Ishikawa (cell line): ENCODE measurements around the gene SEMA6B.

Experiments used
- MAX ChIP-seq: IDR thresholded peaks from 2 replicates; pipeline ENCODE4 v1.6.1; 2012
- NFIC ChIP-seq: IDR thresholded peaks from 2 replicates; pipeline ENCODE4 v1.6.1; 2012
- TCF12 ChIP-seq: IDR thresholded peaks from 2 replicates; pipeline ENCODE4 v1.6.1; 2012; ENCODE audit warnings: low read depth

- TF ChIP-seq TCF12 (no peak), MAX (no peak), NFIC (no peak)
Observed at GRCh38 chr19:4516939-4517300, 42.6 kb downstream of the SEMA6B start.
